ENCODE data around the gene NAALADL2. TPM values are rescaled to one million over a fixed set of nuclear protein-coding genes. Genes with fewer than 3 reads are reported as not detected.

NAALADL2 gene
- total RNA-seq, 4 donors from 2014 or later = 0.85 to 6.3 (median 1.6) TPM

- H3K27ac ChIP-seq = no peak overlapping the region
- 77 to 85% methylated on average over 1 of the region's 1 CpG for WGBS, 2 donors
- no peaks in the 10 kb centered on the region for H3K4me1 ChIP-seq
- TF ChIP-seq POLR2A (IDR thresholded peaks at IDR 0.05) (no peak), CTCF (IDR thresholded peaks at IDR 0.05) (no peak)
- no peak overlapping the region for H3K4me3 ChIP-seq
- H3K27me3 ChIP-seq = no peaks in the 10 kb centered on the region
- intact Hi-C loops (cut with DNase I) = no loop called here
- no peaks in the 10 kb centered on the region for H3K9me3 ChIP-seq
- no peaks in the 10 kb centered on the region for H3K36me3 ChIP-seq
- DNase-seq = no peak
These were observed 732.2 kb downstream of the NAALADL2 start for GRCh38 chr3:175591375-175591774.

GRCh38 chr3:175593331-175593730, 734.2 kb downstream of the NAALADL2 start:
- no peaks in the 10 kb centered on the region for H3K9me3 ChIP-seq
- H3K27ac ChIP-seq = no peak overlapping the region
- TF ChIP-seq POLR2A (IDR thresholded peaks at IDR 0.05) (no peak), CTCF (IDR thresholded peaks at IDR 0.05) (no peak)
- H3K4me1 ChIP-seq = no peaks in the 10 kb centered on the region
- 59 to 68% methylated on average over 1 of the region's 1 CpG for WGBS, 2 donors
- H3K27me3 ChIP-seq = no peaks in the 10 kb centered on the region
- H3K36me3 ChIP-seq = no peaks in the 10 kb centered on the region
- DNase-seq = no peak
- intact Hi-C loops (cut with DNase I) = no loop called here
- no peak overlapping the region for H3K4me3 ChIP-seq

DNA sequence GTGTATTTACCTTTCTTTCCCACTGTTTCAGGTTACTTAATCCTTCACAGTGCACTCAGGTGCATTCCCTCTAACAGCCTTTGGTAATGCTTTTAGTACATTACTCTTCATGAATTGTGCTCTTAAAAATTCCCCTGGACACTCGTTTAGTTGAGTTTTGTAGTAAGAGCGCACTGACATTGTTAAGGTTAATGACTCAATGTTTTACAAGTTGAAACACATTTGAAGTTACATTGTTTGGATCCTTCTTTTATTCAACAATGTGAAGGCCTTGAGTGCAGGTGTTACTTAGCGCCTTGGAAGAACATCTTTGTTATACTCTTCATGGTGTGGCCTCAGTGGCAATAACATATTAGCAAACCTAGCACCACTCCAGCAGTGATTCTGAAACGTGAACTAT, 739.6 kb downstream of the NAALADL2 start:
- no peaks in the 10 kb centered on the region for H3K4me1 ChIP-seq
- intact Hi-C loops (cut with DNase I) = no loop called here
- H3K27me3 ChIP-seq = no peaks in the 10 kb centered on the region
- H3K36me3 ChIP-seq = no peaks in the 10 kb centered on the region
- no peak overlapping the region for H3K27ac ChIP-seq
- TF ChIP-seq CTCF (IDR thresholded peaks at IDR 0.05) (no peak), POLR2A (IDR thresholded peaks at IDR 0.05) (no peak)
- no peaks in the 10 kb centered on the region for H3K9me3 ChIP-seq
- no peak overlapping the region for H3K4me3 ChIP-seq
- no peak for DNase-seq
- 57 to 63% methylated on average over 4 of the region's 4 CpGs for WGBS, 2 donors

- H3K27me3 ChIP-seq = no peaks in the 10 kb centered on the region
- TF ChIP-seq CTCF (IDR thresholded peaks at IDR 0.05) (no peak), POLR2A (IDR thresholded peaks at IDR 0.05) (no peak)
- H3K36me3 ChIP-seq = no peaks in the 10 kb centered on the region
- no peaks in the 10 kb centered on the region for H3K4me1 ChIP-seq
- no peaks in the 10 kb centered on the region for H3K9me3 ChIP-seq
- 37 to 67% methylated on average over 1 of the region's 1 CpG for WGBS, 2 donors
- intact Hi-C loops (cut with DNase I) = no loop called here
- no peak overlapping the region for H3K4me3 ChIP-seq
- no peak overlapping the region for H3K27ac ChIP-seq
- no peak for DNase-seq
These were observed 742.4 kb downstream of the NAALADL2 start for GRCh38 chr3:175601521-175601920.

DNA sequence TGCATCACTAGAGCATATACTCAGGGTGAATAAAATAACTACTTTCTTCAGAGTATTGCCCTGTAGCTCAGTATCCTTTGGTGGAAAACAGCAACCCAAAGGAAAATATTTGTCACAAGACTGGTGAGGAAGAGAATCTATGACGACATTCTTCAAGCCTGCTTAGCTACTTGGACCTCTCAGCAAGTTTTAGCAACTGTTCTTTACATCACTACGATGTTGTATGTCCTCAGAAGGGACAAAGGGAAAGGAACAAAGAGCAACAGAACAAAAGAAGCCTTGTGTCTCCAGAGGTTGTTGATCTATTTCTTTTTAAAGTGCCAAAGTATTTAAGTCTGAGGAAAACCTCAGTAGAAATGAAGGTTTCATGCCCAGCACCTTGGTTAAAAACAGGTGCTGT, 746.7 kb downstream of the NAALADL2 start:
- 44 to 50% methylated on average over 2 of the region's 2 CpGs for WGBS, 2 donors
- H3K36me3 ChIP-seq = no peaks in the 10 kb centered on the region
- TF ChIP-seq POLR2A (IDR thresholded peaks at IDR 0.05) = no peak
- no peak for TF ChIP-seq CTCF (IDR thresholded peaks at IDR 0.05)
- intact Hi-C loops (cut with DNase I) = no loop called here
- no peak for DNase-seq
- H3K27me3 ChIP-seq = no peaks in the 10 kb centered on the region
- no peak overlapping the region for H3K27ac ChIP-seq
- H3K4me3 ChIP-seq = no peak overlapping the region
- no peaks in the 10 kb centered on the region for H3K4me1 ChIP-seq
- no peaks in the 10 kb centered on the region for H3K9me3 ChIP-seq
